ENCODE measurements around the gene FAM227B. TPM values are rescaled to one million over a fixed set of nuclear protein-coding genes. Genes with fewer than 3 reads are reported as not detected.

FAM227B gene
- total RNA-seq, 1 donor from 2014 or later = 2.6 TPM

DNA sequence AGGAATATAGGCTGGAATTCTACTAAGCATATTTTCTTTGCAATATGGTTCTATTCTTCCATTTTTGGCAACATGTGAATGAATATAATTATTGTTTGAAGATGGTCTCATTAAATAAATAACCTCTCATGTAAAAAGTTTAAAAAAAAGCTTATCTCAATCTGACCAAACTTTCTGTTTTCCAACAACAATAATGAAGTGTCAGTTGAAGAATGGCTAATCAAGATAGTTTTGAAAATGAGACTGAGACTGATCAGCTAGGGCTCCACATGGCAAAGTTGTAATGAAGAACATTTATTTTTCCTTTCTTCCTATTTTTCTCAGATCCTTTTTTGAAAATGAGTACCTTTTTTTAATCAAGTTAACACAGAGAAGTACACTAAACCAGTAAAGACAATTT lies 333.1 kb downstream of the FAM227B start:
- ATAC-seq = no peak

- no peak for ATAC-seq
Measured at GRCh38 chr15:49286649-49287404, 333.8 kb downstream of the FAM227B start.

- no peak for ATAC-seq
Measured at GRCh38 chr15:49282366-49282765, 338.3 kb downstream of the FAM227B start.

DNA sequence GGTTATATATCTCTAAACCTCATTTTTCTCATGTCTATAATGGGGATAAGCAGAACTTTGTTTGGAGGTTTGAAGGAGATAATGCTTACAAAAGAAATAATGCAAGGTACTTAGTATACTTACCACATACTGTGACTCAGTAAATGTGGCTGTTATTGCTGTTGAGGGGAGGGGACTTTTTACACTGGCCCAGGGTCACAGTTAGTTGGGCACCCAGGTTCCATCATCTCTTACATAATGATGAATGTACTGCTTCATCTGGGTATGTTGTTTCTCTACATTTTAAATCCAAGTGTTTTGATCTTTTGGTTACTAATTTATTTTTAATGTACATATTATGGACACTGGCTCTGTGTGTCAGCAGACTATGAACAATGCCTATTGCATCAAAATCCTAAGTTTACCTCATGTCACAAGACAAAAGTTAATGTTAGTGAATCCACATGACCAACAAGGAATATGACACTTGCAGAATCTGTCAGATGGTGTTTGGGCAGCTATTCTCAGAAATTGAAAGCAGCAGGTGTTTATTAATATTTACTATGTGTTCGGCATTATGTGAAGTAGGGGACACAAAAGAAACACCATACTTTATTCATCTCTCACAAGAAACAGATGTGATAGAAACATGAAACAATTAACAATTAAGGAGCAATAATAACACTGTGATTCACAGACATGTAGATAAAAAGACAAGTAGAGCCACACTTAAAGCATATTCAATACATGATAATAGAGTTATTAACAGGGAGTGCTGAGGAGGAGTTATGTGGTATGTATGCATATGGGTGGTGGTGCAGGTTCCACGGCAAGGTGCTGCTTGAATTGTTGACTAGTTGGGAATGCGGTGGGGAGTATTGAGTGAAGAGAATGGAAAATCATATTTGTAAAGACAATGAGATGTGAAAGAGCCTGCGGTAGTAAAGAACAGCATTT lies 340.8 kb downstream of the FAM227B start:
- no peak for ATAC-seq

- no peak for ATAC-seq
Measured at GRCh38 chr15:49278751-49279150, 341.9 kb downstream of the FAM227B start.

Other genes starting within 250 kb of the FAM227B start
- 2.0 TPM for gene FGF7, start 197.6 kb downstream of the FAM227B start, total RNA-seq
- gene DTWD1, start 230 bp upstream of the FAM227B start, total RNA-seq = 8.9 TPM

Data from esophagus mucosa (tissue), 1 donor.